ENCODE measurements around the gene BNC2.
"Not testable (repeated sequence)": the region's sequence is repeated elsewhere in the genome, so short reads cannot be mapped to it uniquely, and the experiment has no call there.

Gene BNC2

DNA sequence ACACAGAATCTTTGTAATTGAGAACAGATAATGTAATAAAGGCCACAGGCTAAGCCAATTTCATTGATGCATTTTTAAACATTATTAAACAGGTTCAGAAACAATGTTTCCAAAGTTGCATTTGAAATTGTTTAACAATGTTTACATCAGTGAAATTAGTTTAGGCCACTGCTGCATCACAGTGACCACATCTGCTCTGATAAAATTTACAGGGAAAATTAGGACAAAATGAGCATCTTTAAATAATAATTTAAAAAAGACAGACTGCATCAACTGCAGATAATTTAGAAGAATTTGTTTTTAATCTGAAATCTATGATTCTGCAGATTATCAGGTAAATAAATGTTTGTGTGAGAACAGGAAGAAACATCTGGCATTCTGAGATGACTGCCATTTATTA lies 420.4 kb downstream of the BNC2 start:
- no peaks in the 10 kb centered on the region for H3K36me3 ChIP-seq (ENCODE audit: insufficient read depth, low read length)
- H3K4me3 ChIP-seq (ENCODE audit: low read length): no peak overlapping the region
- peaks cover 7% of the 10 kb centered on the region for H3K4me1 ChIP-seq (ENCODE audit: control insufficient read depth, insufficient read depth, low read length)
- H3K4me2 ChIP-seq (ENCODE audit: low read length): no peak overlapping the region
- no peaks in the 10 kb centered on the region for H3K27me3 ChIP-seq (ENCODE audit: control insufficient read depth, insufficient read depth, low read length)
- H3K9ac ChIP-seq (ENCODE audit: low read depth, low read length): no peak overlapping the region
- no peaks in the 10 kb centered on the region for H3K9me3 ChIP-seq (replicated peaks; ENCODE audit: low read length)

DNA sequence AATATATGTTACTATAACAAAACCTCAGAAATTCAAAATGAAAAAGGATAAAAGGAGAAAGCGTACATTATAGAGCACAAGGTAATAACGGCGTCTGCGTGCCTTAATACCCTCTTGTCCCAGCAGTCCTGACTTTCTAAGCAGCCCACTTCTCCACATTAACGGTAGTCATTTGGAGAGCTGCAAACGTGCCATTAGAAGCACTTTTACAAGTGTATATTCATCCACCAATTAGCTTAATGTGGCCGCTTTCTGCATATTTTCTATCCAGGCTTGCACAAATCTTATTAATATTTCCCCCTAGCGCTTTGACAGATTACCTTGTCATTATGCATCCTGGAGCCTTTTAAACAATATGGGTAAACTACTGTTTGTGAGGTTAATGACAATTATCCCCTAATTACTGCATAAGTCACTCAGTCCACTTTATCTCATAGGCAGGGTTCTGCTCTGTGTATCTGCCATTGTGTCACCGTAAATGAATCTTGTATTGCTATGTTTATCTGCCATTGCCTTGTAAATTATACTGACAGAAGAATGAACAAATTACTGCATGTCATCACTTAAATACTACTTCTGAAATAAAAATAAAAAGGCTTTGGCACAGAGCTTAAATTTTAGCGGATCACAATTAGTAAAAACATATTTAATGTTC lies 421.3 kb downstream of the BNC2 start:
- Histone ChIP-seq H3K9ac (ENCODE audit: low read depth, low read length) (no peak overlapping the region), H3K4me1 (ENCODE audit: control insufficient read depth, insufficient read depth, low read length) (peaks cover 8% of the 10 kb centered on the region), H3K4me3 (ENCODE audit: low read length) (no peak overlapping the region), H3K36me3 (ENCODE audit: insufficient read depth, low read length) (no peaks in the 10 kb centered on the region), H3K27me3 (ENCODE audit: control insufficient read depth, insufficient read depth, low read length) (no peaks in the 10 kb centered on the region), H3K4me2 (ENCODE audit: low read length) (no peak overlapping the region), H3K9me3 (replicated peaks; ENCODE audit: low read length) (no peaks in the 10 kb centered on the region)

DNA sequence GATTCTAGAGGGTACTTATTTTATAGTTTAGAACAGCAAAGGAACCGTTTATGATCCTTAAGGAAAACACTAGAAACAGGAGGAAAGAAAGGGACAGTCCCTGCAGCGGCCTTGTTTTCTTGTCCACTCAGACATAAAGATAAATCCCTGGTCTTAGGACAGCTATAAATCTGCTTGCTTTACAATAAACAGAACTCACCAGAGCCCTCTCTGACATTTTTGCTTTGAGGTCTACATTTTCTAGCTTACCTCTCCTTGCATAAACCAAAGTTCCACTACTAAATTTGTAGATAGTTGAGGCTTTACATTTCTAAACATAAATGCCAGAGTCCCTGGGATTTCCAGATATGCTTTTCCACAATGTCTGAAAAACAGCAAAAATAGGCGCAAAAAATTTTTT lies 422.5 kb downstream of the BNC2 start:
- H3K4me3 ChIP-seq (ENCODE audit: low read length): no peak overlapping the region

DNA sequence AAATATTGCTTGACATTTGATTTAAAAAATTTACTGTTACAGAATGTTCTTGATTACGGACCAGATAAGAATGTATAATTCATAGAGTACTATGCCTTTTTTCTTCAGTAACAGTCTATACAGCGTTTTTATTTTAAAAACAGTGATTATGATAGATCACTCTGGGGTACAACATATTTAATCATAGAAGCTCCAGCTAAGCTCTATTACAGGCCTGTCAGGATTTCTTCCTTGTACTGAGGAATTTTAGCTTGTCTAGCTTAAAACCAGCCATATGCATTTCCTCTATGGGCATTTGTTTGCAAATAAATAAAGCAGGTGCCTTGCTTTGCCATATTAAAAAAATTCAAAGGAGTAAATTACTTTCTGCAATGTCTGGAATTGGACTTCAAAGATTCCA lies 423.8 kb downstream of the BNC2 start:
- Histone ChIP-seq H3K4me1 (ENCODE audit: control insufficient read depth, insufficient read depth, low read length) (peaks cover 20% of the 10 kb centered on the region), H3K9me3 (replicated peaks; ENCODE audit: low read length) (no peaks in the 10 kb centered on the region), H3K9ac (ENCODE audit: low read depth, low read length) (no peak overlapping the region), H3K4me3 (ENCODE audit: low read length) (no peak overlapping the region), H3K36me3 (ENCODE audit: insufficient read depth, low read length) (no peaks in the 10 kb centered on the region), H3K4me2 (ENCODE audit: low read length) (no peak overlapping the region), H3K27me3 (ENCODE audit: control insufficient read depth, insufficient read depth, low read length) (no peaks in the 10 kb centered on the region)

More for the DNA sequence above, 422.5 kb downstream of the BNC2 start:
- Histone ChIP-seq H3K4me1 (ENCODE audit: control insufficient read depth, insufficient read depth, low read length) (peaks cover 12% of the 10 kb centered on the region), H3K9ac (ENCODE audit: low read depth, low read length) (no peak overlapping the region), H3K36me3 (ENCODE audit: insufficient read depth, low read length) (no peaks in the 10 kb centered on the region), H3K4me2 (ENCODE audit: low read length) (no peak overlapping the region), H3K27me3 (ENCODE audit: control insufficient read depth, insufficient read depth, low read length) (no peaks in the 10 kb centered on the region), H3K9me3 (replicated peaks; ENCODE audit: low read length) (no peaks in the 10 kb centered on the region)

DNA sequence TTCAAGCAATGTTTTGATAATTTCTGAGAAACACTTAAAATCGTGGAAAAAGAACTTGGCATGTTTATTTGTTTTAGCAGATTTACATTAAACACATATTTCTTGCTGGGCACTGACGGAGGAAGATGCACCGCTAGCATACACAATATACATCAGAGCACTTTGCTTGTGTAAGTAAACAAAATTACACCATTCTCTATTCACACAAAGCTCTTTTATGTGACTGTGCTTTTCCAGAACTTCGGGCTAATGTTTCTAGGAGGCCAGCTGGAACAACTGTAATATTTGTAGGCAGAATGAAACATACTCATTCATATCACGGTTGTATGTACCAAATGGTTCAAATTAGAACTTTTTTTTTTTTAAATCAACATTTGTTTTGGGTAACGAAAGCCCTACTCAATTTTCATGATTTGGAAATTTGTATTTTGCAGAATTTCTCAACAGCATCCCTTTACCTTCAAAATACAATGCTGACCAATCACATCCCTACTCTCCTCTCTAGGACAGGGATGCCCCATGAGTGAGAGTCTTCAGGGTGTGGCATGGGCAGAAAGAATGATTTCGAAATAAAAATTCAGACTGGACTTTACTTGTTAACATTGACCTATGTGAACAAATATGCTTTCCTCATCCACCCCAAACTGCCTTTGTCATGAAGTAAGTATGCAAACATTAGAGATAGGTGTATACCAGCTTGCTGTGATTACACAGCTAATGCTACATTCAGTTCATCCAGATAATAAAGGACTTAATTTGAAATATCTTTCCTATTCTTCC lies 425.1 kb downstream of the BNC2 start:
- H3K36me3 ChIP-seq (ENCODE audit: insufficient read depth, low read length): no peaks in the 10 kb centered on the region
- no peaks in the 10 kb centered on the region for H3K9me3 ChIP-seq (replicated peaks; ENCODE audit: low read length)
- H3K4me3 ChIP-seq (ENCODE audit: low read length): no peak overlapping the region
- no peaks in the 10 kb centered on the region for H3K27me3 ChIP-seq (ENCODE audit: control insufficient read depth, insufficient read depth, low read length)
- no peak overlapping the region for H3K9ac ChIP-seq (ENCODE audit: low read depth, low read length)
- peaks cover 20% of the 10 kb centered on the region for H3K4me1 ChIP-seq (ENCODE audit: control insufficient read depth, insufficient read depth, low read length)
- no peak overlapping the region for H3K4me2 ChIP-seq (ENCODE audit: low read length)

DNA sequence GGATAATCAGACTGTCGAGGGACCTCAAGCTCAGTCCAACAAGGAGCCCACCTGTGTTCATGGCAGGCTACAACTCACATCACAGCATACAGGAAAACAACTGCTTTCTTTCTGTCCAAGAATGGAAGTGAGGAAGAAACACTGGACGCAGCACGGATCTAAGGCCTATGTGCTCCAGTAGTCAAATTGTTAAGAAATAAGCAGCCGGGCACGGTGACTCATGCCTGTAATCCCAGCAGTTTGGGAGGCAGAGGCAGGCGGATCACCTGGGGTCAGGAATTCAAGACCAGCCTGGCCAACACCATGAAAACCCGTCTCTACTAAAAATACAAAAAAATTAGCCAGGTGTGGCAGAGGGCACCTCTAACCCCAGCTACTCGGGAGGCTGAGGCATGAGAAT lies 427.8 kb downstream of the BNC2 start:
- no peaks in the 10 kb centered on the region for H3K27me3 ChIP-seq (ENCODE audit: control insufficient read depth, insufficient read depth, low read length)
- peak overlapping the region; percentile 62 for H3K4me2 ChIP-seq (ENCODE audit: low read length)
- no peaks in the 10 kb centered on the region for H3K9me3 ChIP-seq (replicated peaks; ENCODE audit: low read length)
- H3K36me3 ChIP-seq (ENCODE audit: insufficient read depth, low read length): no peaks in the 10 kb centered on the region
- H3K9ac ChIP-seq (ENCODE audit: low read depth, low read length): no peak overlapping the region
- H3K4me3 ChIP-seq (ENCODE audit: low read length): no peak overlapping the region
- peaks cover 20% of the 10 kb centered on the region for H3K4me1 ChIP-seq (ENCODE audit: control insufficient read depth, insufficient read depth, low read length)

DNA sequence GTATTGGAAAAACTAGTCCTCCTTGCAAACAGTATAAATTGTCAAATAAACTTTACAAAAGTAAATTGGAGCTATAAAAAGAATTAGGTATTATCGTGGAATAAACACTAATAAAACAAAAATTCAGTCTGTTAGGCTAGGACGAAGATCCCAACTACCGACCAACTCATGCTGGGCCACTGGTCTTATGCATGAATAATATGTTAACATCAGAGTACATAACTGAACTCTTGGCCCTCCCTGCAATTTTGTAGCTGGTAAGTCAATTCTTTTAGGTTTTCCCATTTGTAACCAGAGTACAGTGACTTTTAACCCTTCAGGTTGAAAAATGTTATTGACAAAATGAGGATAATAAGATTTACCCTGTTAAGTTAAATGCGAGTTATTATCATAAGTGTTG lies 428.7 kb downstream of the BNC2 start:
- Histone ChIP-seq H3K9me3 (replicated peaks; ENCODE audit: low read length) (no peaks in the 10 kb centered on the region), H3K36me3 (ENCODE audit: insufficient read depth, low read length) (peaks cover 6% of the 10 kb centered on the region)

DNA sequence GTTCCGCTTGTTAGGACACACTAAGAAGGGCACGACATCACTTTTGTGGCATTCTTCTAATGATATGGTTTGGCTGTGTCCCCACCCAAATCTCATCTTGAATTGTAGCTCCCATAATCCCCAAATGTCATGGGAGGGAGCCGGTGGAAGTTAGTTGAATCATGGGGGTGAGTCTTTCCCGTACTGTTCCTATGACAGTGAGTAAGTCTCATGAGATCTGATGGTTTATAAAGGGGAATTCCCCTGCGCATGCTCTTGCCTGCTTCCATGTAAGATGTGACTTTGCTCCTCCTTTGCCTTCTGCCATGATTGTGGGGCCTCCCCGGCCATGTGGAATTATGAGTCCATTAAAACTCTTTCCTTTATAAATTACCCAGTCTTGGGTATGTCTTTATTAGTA lies 431.6 kb downstream of the BNC2 start:
- H3K27me3 ChIP-seq (ENCODE audit: control insufficient read depth, insufficient read depth, low read length); H3K9ac ChIP-seq (ENCODE audit: low read depth, low read length); H3K4me2 ChIP-seq (ENCODE audit: low read length); H3K4me3 ChIP-seq (ENCODE audit: low read length); H3K9me3 ChIP-seq (replicated peaks; ENCODE audit: low read length): not testable (repeated sequence)
- Histone ChIP-seq H3K36me3 (ENCODE audit: insufficient read depth, low read length) (peaks cover 21% of the 10 kb centered on the region), H3K4me1 (ENCODE audit: control insufficient read depth, insufficient read depth, low read length) (peaks cover 12% of the 10 kb centered on the region)

More for the DNA sequence above, 428.7 kb downstream of the BNC2 start:
- Histone ChIP-seq H3K4me3 (ENCODE audit: low read length) (no peak overlapping the region), H3K9ac (ENCODE audit: low read depth, low read length) (no peak overlapping the region), H3K27me3 (ENCODE audit: control insufficient read depth, insufficient read depth, low read length) (no peaks in the 10 kb centered on the region), H3K4me1 (ENCODE audit: control insufficient read depth, insufficient read depth, low read length) (peaks cover 20% of the 10 kb centered on the region), H3K4me2 (ENCODE audit: low read length) (no peak overlapping the region)

DNA sequence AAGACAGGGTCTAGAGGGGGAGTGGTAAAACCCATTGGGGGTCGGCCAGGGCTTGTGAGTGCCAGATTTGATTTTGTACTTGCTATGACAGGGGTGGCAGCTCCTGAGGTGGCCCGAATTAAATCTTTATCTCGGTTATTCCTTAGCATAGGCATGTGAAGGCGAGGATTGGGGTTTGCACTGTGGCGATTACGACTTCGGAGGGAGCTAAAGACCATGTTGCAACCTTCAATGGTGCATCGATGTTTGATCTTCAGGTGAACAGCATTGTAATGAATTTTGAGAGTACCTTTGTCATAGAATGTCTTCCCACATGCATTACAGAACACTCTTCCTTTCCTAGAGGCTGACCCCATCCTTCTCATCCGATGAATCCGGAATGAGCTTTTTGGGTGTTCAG lies 433.9 kb downstream of the BNC2 start:
- Histone ChIP-seq H3K4me3 (ENCODE audit: low read length) (no peak overlapping the region), H3K4me1 (ENCODE audit: control insufficient read depth, insufficient read depth, low read length) (no peaks in the 10 kb centered on the region), H3K9me3 (replicated peaks; ENCODE audit: low read length) (no peaks in the 10 kb centered on the region), H3K9ac (ENCODE audit: low read depth, low read length) (no peak overlapping the region), H3K27me3 (ENCODE audit: control insufficient read depth, insufficient read depth, low read length) (no peaks in the 10 kb centered on the region), H3K36me3 (ENCODE audit: insufficient read depth, low read length) (peaks cover 21% of the 10 kb centered on the region), H3K4me2 (ENCODE audit: low read length) (no peak overlapping the region)

DNA sequence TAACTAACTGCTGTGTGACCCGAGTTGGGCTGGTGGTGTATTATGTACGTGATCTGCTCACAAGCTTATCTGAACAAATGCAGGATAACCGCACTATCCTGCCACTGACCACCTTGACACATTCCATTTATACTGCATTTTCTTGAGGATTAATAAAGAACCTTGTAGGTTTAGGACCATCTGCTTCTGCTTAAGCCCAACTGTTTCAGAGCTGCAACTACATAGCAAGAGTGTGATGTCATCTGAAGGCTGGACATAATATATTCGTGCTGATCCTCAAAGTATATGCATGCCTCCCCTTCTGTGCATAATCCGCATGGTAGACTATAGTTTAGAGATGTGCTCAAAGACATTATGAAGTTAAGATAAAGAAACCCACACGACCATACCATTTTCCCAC lies 435.9 kb downstream of the BNC2 start:
- Histone ChIP-seq H3K9me3 (replicated peaks; ENCODE audit: low read length) (no peaks in the 10 kb centered on the region), H3K4me1 (ENCODE audit: control insufficient read depth, insufficient read depth, low read length) (no peaks in the 10 kb centered on the region), H3K36me3 (ENCODE audit: insufficient read depth, low read length) (peaks cover 25% of the 10 kb centered on the region), H3K27me3 (ENCODE audit: control insufficient read depth, insufficient read depth, low read length) (no peaks in the 10 kb centered on the region), H3K4me2 (ENCODE audit: low read length) (no peak overlapping the region), H3K4me3 (ENCODE audit: low read length) (no peak overlapping the region), H3K9ac (ENCODE audit: low read depth, low read length) (no peak overlapping the region)

DNA sequence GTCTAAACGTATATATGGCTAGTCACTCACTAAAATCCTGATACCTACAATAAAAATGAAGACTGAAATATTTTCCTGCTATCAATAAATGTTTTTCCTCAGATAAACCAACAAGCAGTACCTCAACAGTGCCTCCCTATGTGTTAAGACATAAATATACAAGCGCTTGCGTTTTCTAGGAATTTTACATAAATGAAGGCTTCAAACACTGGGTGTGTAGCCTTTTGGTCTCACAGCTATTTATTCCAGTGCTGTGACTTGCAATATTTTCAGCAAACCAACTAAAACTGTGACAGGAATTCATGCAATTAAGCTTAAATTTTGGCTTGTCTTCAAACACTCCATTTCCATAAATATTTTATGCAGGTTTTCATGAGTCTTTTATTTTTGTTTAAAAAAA lies 437.0 kb downstream of the BNC2 start:
- Histone ChIP-seq H3K9ac (ENCODE audit: low read depth, low read length) (no peak overlapping the region), H3K27me3 (ENCODE audit: control insufficient read depth, insufficient read depth, low read length) (no peaks in the 10 kb centered on the region), H3K4me3 (ENCODE audit: low read length) (no peak overlapping the region), H3K9me3 (replicated peaks; ENCODE audit: low read length) (no peaks in the 10 kb centered on the region), H3K4me1 (ENCODE audit: control insufficient read depth, insufficient read depth, low read length) (no peaks in the 10 kb centered on the region), H3K4me2 (ENCODE audit: low read length) (no peak overlapping the region), H3K36me3 (ENCODE audit: insufficient read depth, low read length) (peaks cover 32% of the 10 kb centered on the region)
